GM21717 (cell line): ENCODE measurements around the gene ZNF317.

Source experiments
- ATAC-seq: cut with Tn5 transposase; IDR thresholded peaks from one replicate; pipeline ENCODE4 v1.9.1; 2021; ENCODE audit warnings: mild to moderate bottlenecking, moderate library complexity; ENCODE audit not compliant: unreplicated experiment

The ZNF317 gene

GRCh38 chr19:9140159-9140874, at the start of gene ZNF317:
TSS of gene ZNF317 (plus strand) at chr19:9140397. CDS start at chr19:9156017, 15,620 bp downstream.
- ATAC-seq: peak; percentile 91

DNA sequence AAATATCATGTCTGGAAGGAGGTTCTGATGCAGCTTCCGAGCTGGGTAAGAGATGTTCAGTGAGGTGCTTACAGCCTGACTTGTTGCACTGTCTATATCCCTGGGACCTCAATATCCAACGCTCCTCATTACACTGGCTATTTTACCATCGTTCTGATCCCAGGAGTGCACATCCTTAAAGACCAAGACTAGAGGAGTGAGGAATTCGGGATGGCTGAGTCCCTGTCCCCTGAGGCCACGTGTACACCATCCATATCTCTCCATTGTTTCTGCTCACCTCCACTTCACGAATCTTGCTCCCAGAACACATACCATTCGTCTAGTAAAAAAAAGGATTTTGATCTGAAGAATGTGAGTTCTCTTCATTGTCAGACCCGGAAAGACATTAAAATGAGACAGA, 32.8 kb upstream of the ZNF317 start, which contains the start of gene OR7G2:
Gene OR7G2, minus strand, starts transcription at position 101 of the 400 bp plus-strand sequence. CDS start 4,232 bp downstream, outside the sequence.
- no peak for ATAC-seq

- no peak for ATAC-seq
Measured at GRCh38 chr19:9109959-9110358, 30.2 kb upstream of the ZNF317 start.

- ATAC-seq: no peak
Measured at GRCh38 chr19:9115307-9115813, 24.8 kb upstream of the ZNF317 start, which contains the start of gene OR7G1. TSS of gene OR7G1 (minus strand) at chr19:9115763. CDS start at chr19:9115763, 0 bp downstream.

GRCh38 chr19:9116547-9116946, 23.6 kb upstream of the ZNF317 start:
- no peak for ATAC-seq

GRCh38 chr19:9126900-9127405, 13.2 kb upstream of the ZNF317 start, which contains the start of gene OR7G3:
TSS of gene OR7G3 (minus strand) at chr19:9126950. CDS start at chr19:9126950, 0 bp downstream.
- no peak for ATAC-seq

- ATAC-seq: no peak
Measured at GRCh38 chr19:9128171-9128570, 12.0 kb upstream of the ZNF317 start.

DNA sequence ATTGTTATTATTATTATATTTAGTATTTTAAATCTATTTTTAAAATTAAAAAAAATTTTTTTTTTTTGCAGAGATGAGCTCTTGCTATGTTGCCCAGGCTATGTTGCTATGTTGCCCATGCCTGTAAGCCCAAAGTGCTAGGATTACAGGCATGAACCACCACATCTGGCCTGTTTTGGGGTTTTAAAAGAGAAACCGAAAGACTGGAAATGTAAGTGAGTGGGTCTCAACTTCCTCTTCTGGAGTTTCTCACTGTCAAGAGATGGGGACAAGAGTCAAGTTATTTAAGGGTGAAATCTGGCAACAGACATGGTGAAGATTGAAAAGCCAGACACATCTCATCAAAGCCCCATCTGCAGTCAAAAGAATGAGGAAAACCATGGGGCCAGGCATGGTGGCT, 9.2 kb upstream of the ZNF317 start:
- ATAC-seq: no peak

DNA sequence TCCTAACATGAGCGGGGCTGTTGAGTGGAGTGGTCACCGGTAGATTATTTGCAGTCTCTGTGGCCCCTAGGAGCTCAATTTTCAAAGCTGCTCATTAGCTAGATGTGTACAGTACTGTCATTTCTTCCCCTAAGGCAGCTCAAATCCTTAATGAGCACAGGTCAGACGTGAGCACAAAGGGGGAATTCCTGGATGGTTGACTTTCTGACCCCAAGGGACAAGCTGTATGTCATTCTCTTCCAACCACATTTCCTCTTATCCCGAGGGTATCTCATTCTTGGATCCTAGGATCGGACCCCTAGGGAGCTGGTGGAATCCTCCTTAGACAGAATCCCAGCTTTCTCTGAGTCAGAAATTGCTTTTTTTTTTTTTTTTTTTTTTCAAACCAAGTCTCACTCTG, 7.8 kb upstream of the ZNF317 start:
- ATAC-seq: no peak

DNA sequence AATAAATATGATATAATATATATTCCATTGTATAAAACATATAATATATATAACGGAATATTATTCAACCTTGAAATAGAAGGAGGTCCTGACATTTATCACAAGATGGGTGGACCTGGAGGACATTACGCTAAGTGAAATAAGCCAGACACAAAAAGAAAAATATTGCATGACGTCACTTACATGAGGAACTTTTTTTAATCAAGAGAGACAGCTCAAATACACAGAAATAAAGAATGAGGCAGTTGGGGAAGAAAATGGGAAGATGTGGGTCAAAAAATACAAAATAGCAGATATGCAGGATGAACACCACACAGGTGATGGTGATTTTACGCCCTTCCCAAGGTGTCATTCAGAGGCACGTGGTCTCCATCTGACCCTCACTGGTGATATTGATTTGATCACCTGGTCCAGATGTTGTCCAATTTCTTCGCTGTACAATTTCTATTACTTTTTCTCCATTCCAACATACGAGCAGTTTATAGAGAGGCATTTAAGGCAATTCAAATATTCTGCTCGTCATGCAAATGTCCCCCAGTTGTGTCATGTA, 513 bp upstream of the ZNF317 start:
- peak; percentile 12 for ATAC-seq

DNA sequence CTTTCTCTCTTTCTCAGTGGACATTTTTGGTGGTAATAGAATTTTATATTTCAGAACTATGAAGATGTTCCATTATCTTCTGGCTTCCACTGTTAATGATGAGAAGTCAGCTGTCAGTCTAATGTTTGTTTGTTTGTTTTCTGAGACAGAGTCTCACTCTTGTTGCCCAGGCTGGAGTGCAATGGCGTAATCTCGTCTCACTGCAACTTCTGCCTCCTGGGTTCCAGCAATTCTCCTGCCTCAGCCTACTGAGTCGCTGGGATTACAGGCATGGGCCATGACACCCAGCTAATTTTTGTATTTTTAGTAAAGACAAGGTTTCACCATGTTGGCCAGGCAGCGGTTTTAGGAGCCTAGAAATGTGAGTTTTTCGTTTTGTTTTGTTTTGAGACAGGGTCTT, 4.7 kb downstream of the ZNF317 start:
- no peak for ATAC-seq

- ATAC-seq: no peak
Measured at GRCh38 chr19:9146882-9147281, 6.7 kb downstream of the ZNF317 start.

- ATAC-seq: no peak
Measured at GRCh38 chr19:9148697-9149096, 8.5 kb downstream of the ZNF317 start.

DNA sequence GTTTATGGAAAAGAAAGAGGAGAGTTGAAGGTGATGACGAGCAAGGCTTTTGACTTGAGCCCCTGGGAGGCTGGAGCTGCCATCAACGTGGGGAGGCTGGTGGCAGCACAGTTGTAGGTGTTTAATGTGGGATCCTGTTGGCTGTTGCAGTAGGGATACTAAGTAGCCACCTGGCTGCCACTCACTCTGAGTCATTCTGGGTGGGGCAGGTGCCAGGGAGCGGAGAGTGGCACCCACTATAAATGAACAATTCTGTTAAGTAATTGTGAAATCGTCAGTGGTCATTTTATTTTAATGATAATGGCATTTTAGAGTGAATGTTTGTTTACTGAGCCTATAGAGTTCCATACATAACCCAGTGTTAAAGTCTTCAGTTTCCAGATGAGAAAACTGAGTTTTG, 9.8 kb downstream of the ZNF317 start:
- ATAC-seq: no peak

- no peak for ATAC-seq
Measured at GRCh38 chr19:9150650-9151049, 10.5 kb downstream of the ZNF317 start.

DNA sequence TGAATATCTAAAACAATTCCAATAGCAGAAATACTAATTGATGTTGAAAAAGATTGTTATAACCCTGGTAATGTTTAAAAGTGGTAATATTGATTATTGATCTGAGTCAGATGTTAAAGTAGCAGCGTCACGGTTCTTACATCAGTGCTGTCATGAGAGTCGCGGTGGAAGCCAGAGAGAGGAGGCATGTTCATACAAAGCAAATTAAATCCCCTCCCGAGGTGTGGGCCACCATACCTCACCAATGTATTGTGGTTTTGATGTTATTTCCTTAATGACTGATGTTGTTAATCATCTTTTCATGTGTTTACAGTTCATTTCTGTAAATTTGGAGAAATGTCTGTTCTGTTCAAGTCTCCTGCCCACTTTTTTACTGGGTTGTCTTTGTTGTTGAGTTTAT, 11.2 kb downstream of the ZNF317 start:
- no peak for ATAC-seq

- no peak for ATAC-seq
Measured at GRCh38 chr19:9155591-9155990, 15.4 kb downstream of the ZNF317 start.

DNA sequence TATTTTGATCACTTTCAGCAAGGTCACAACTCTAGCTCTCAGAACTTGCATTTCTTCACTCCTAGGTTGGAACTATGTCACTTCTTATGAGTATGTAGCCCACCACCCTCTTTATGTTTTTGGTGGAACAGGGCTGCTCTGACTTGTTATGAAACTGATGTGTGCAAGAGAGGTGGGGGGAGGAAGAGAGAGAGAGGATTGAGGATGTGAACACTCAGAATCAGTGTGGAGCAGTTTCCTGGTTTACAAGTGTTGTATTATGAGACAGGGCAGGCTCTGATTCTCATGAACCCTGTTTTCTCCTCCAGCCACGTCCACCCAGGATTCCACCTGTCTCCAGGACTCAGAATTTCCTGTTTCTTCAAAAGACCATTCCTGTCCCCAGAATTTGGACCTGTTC, 16.1 kb downstream of the ZNF317 start:
- ATAC-seq: no peak

GRCh38 chr19:9159891-9160290, 19.7 kb downstream of the ZNF317 start:
- no peak for ATAC-seq

DNA sequence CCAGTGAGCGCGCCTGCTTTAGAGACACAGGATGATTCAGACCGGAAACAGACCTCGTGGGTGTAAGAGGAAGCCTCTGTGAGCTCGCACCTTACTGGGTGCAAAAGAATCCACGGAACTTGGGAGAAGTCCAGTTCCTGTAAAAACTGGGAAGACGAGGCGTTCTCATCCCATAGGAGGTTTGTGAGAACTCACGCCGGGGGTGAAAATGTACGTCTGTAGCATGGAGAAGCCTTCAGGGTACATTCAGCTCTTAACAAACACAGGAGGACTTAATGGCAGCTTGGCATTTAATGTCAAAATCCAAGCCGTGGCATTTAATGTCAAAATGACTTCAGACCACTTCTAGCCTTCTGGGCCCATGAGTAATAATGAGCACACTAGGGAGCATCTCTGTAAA, 21.2 kb downstream of the ZNF317 start:
- ATAC-seq: no peak

- no peak for ATAC-seq
Measured at GRCh38 chr19:9165261-9165660, 25.1 kb downstream of the ZNF317 start.

DNA sequence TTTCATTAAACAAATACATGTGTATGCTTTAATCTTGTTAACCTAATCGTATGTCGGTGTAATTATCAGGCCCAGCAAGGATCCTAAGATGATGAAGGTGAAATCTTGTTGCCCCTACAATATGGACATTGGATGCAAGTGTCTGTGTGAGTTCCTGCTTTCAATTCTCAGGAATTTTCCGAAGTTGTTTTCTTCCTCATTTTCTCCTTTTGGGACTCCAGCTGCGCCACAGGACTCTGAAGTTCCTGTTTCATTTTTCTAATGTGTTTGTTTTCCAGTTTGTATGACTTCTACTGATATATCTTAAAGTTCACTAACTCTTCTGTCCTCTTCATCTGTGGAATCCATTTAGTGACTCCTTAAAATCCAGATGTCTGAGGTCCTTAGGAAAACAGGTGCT, 26.6 kb downstream of the ZNF317 start:
- ATAC-seq: no peak
